Neutrophil (primary cell): ENCODE results near the gene EYS.

Source experiments
- H3K27ac ChIP-seq: fragments of 200-600 bp; sonication (generic); 2 replicates; pipeline ENCODE4 v1.5.1; 2016; ENCODE audit warnings: mild to moderate bottlenecking, moderate library complexity
- H3K27me3 ChIP-seq: fragments of 200-600 bp; sonication (generic); 2 replicates; pipeline ENCODE4 v1.6.0; 2016; ENCODE audit warnings: mild to moderate bottlenecking
- H3K36me3 ChIP-seq: fragments of 200-600 bp; sonication (generic); 2 replicates; pipeline ENCODE4 v1.5.1; 2017
- H3K4me1 ChIP-seq, 2 experiments: fragments of 200-600 bp in 1 of 2; sonication (generic) in 1 of 2; 1 replicate in 1 of 2; 2 replicates in 1 of 2; pipeline versions ENCODE4 v1.5.1 to v1.6.1; 2013 to 2016; ENCODE audit warnings: low read depth in 1 of 2, low read length in 1 of 2, mild to moderate bottlenecking in 1 of 2, moderate library complexity in 1 of 2; ENCODE audit not compliant: control insufficient read depth in 1 of 2, insufficient read depth in 1 of 2
- H3K4me3 ChIP-seq, 2 experiments: fragments of 200-600 bp in 1 of 2; sonication (generic) in 1 of 2; 1 replicate in 1 of 2; 2 replicates in 1 of 2; pipeline ENCODE4 v1.5.1; 2013 to 2016; ENCODE audit warnings: low read depth in 1 of 2, low read length in 1 of 2, mild to moderate bottlenecking in 1 of 2, moderate library complexity in 1 of 2
- H3K9me3 ChIP-seq: fragments of 200-600 bp; sonication (generic); 2 replicates; pipeline ENCODE4 v1.5.1; 2016
- TF ChIP-seq, protein P1 (sequence below): fragments of 200-600 bp; sonication (generic); IDR thresholded peaks from 2 replicates; pipeline ENCODE4 v1.5.1; 2016; ENCODE audit warnings: antibody characterized with exemption

The EYS gene

DNA sequence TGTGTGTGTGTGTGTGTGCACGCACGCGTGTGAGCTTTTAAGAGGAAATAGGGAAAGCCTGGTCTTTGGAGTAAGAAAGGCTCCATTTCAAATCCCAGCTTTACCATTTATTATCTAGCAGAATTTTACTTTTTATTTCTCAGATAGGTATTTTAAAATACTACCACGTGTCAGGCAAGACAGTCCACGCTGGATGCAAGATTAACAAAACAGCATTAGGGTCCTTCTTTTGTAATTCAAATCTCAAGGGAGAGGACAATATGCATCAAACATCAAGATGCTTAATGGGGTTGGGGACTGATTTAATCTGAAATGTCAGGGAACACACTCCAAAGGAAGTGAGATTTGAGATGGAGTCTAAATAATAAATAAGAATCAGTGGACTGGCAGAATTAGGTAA, 1302.6 kb downstream of the EYS start:
- Histone ChIP-seq H3K4me1 (no peaks in the 10 kb centered on the region), H3K4me3 (no peak overlapping the region), H3K27ac (no peak overlapping the region), H3K9me3 (no peaks in the 10 kb centered on the region), H3K27me3 (no peaks in the 10 kb centered on the region), H3K36me3 (no peaks in the 10 kb centered on the region)
- TF ChIP-seq, protein P1, sequence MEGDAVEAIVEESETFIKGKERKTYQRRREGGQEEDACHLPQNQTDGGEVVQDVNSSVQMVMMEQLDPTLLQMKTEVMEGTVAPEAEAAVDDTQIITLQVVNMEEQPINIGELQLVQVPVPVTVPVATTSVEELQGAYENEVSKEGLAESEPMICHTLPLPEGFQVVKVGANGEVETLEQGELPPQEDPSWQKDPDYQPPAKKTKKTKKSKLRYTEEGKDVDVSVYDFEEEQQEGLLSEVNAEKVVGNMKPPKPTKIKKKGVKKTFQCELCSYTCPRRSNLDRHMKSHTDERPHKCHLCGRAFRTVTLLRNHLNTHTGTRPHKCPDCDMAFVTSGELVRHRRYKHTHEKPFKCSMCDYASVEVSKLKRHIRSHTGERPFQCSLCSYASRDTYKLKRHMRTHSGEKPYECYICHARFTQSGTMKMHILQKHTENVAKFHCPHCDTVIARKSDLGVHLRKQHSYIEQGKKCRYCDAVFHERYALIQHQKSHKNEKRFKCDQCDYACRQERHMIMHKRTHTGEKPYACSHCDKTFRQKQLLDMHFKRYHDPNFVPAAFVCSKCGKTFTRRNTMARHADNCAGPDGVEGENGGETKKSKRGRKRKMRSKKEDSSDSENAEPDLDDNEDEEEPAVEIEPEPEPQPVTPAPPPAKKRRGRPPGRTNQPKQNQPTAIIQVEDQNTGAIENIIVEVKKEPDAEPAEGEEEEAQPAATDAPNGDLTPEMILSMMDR = no peak

DNA sequence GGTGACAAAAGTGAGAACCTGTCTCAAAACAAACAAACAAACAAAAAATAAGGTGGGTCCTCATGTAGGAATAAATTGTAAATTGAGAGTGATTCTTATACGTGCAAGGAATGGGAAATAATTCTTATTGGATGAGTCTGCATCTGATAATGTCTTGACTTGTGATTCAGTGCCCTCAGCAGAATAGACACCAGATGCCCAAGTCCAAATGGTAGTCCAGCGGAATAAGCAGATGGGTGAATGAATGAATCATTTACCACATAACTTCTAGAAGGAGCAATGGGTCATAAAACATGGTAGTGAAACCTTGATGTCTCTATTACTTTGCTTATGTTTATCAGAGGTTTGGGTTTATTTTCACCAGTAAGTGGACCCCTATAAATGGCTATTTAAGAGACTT, 1323.7 kb downstream of the EYS start:
- Histone ChIP-seq H3K36me3 (no peaks in the 10 kb centered on the region), H3K4me1 (no peaks in the 10 kb centered on the region), H3K27ac (no peak overlapping the region), H3K4me3 (no peak overlapping the region), H3K9me3 (no peaks in the 10 kb centered on the region), H3K27me3 (no peaks in the 10 kb centered on the region)
- TF ChIP-seq, protein P1 = no peak

DNA sequence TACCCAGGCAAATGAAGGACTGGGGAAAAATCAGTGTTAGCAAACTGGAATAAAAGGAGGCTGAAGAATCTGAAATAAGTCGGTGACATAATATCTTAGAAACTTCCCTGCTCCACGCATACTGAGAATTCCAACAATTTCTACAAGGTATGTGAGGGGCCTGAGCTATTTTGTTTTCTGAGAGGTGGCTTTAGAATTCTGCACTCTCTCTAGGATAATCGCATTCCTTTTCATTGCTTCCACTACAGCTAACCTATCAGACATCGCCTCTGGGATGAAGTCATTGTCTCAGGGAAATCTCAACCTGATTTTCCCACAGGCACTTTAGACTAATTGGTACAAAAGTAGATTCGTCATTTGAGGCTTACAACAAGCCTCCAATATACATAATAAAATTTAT, 1330.6 kb downstream of the EYS start:
- no peak overlapping the region for H3K27ac ChIP-seq
- no peak overlapping the region for H3K4me3 ChIP-seq
- H3K27me3 ChIP-seq = no peaks in the 10 kb centered on the region
- TF ChIP-seq, protein P1 = no peak
- H3K36me3 ChIP-seq = no peaks in the 10 kb centered on the region
- H3K9me3 ChIP-seq = no peaks in the 10 kb centered on the region
- no peaks in the 10 kb centered on the region for H3K4me1 ChIP-seq

DNA sequence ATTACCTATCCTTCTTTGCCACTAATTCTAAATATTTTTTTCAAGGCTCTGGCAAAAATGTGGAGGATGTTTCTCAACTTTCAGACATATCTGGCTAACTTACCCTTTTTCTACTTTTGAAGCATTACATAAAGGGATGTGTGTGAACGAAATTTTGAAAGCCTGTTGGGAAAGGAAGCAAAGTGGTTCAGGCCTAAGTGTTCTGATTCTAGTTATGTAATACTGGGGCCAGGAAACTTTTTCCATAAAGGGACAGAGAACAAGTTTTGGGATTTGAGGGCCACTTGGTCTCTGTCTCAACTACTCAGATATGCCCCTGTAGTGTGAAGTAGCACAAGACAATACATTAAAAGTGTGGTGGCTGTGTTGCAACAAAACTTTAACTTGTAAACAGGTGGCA, 1349.6 kb downstream of the EYS start:
- H3K27me3 ChIP-seq = no peaks in the 10 kb centered on the region
- H3K9me3 ChIP-seq = no peaks in the 10 kb centered on the region
- TF ChIP-seq, protein P1 = no peak
- H3K4me3 ChIP-seq = no peak overlapping the region
- no peak overlapping the region for H3K27ac ChIP-seq
- H3K36me3 ChIP-seq = no peaks in the 10 kb centered on the region
- H3K4me1 ChIP-seq = no peaks in the 10 kb centered on the region

DNA sequence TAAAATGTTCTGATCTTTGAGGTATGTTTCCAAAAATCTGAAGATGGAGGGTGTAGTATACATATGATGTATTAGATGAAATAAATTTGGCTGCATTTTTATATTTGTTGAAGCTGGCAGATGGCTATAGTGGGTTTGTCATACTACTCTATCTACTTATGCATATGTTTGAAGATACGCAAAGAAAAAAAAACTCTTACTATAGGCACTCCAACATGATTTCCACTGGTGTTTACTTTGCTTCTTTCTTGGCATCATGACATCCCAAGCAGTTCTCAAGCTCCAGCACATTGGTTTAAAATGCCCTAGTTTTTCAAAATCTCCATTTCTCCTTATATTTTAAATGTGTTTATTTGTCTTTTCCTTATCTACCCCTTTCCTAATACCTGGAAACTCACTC, 1359.6 kb downstream of the EYS start:
- Histone ChIP-seq H3K36me3 (no peaks in the 10 kb centered on the region), H3K4me3 (no peak overlapping the region), H3K9me3 (no peaks in the 10 kb centered on the region), H3K27ac (no peak overlapping the region), H3K27me3 (no peaks in the 10 kb centered on the region), H3K4me1 (no peaks in the 10 kb centered on the region)
- TF ChIP-seq, protein P1 = no peak

DNA sequence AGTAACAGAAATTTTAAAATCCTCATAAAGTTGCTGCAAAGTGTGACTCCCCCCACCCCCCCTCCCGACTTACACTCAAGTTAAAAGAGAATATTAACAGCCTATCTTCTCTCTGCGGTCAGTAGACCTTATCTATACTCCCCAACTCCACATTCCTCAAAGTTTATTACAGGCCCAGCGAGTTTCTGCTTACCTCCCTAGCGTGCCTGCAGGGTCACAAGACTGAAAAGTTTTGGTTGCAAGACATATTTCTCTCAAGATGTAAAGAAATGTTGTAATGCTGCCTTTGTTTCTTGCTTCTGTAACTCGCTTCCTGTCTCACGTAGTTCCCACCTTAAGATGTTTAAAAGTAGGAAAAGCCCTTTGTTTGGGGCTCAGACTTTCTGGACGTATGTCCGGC, 1371.8 kb downstream of the EYS start:
- Histone ChIP-seq H3K9me3 (no peaks in the 10 kb centered on the region), H3K27ac (no peak overlapping the region), H3K27me3 (no peaks in the 10 kb centered on the region), H3K4me3 (no peak overlapping the region), H3K4me1 (no peaks in the 10 kb centered on the region), H3K36me3 (no peaks in the 10 kb centered on the region)
- TF ChIP-seq, protein P1 = no peak
